ENCODE data around the gene LMX1A.

DNA sequence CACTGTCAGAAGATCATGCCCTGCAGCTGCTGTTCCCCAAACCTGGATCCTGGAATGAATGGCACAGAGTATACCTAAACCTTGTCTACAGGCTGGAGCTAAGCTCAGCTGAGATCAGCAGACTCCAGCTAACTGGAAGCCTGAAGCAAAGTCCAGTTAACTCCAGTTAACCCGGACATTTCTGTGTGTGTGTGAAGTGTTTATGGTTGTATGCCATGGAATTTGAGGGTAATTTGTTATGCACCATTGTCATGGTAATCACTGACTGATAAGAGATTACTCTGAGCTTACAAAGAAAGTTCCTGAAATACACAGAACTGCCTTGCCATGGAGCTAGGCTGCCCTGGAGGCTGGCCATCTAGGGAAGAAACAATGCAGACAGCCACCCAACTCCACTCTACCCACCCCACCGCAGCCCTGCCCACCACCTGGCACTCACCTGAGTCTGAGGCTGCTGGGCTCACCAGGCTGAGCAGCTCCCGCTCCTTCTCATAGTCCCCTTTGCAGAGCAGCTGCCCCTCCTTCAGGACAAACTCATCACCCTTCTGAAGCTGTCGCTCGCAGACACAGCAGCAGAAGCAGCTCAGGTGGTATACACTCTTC, 107.4 kb downstream of the LMX1A start:
- TF ChIP-seq, protein P1, sequence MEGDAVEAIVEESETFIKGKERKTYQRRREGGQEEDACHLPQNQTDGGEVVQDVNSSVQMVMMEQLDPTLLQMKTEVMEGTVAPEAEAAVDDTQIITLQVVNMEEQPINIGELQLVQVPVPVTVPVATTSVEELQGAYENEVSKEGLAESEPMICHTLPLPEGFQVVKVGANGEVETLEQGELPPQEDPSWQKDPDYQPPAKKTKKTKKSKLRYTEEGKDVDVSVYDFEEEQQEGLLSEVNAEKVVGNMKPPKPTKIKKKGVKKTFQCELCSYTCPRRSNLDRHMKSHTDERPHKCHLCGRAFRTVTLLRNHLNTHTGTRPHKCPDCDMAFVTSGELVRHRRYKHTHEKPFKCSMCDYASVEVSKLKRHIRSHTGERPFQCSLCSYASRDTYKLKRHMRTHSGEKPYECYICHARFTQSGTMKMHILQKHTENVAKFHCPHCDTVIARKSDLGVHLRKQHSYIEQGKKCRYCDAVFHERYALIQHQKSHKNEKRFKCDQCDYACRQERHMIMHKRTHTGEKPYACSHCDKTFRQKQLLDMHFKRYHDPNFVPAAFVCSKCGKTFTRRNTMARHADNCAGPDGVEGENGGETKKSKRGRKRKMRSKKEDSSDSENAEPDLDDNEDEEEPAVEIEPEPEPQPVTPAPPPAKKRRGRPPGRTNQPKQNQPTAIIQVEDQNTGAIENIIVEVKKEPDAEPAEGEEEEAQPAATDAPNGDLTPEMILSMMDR (IDR thresholded peaks at IDR 0.05; ENCODE audit: poor library complexity, severe bottlenecking) = no peak
- TF ChIP-seq TAF1 (IDR thresholded peaks at IDR 0.05; ENCODE audit: low read depth) (no peak), EP300 (conservative IDR thresholded peaks at IDR 0.05; ENCODE audit: poor library complexity, severe bottlenecking) (no peak), POLR2AphosphoS5 (IDR thresholded peaks at IDR 0.05) (no peak), EZH2 (IDR thresholded peaks at IDR 0.05; ENCODE audit: borderline replicate concordance, insufficient read depth, low read length, poor library complexity, severe bottlenecking) (no peak), SMC3 (conservative IDR thresholded peaks at IDR 0.05; ENCODE audit: poor library complexity) (no peak), MXI1 (conservative IDR thresholded peaks at IDR 0.05; ENCODE audit: poor library complexity, severe bottlenecking) (no peak), RAD21 (conservative IDR thresholded peaks at IDR 0.05) (no peak)
- TF ChIP-seq, protein P2, sequence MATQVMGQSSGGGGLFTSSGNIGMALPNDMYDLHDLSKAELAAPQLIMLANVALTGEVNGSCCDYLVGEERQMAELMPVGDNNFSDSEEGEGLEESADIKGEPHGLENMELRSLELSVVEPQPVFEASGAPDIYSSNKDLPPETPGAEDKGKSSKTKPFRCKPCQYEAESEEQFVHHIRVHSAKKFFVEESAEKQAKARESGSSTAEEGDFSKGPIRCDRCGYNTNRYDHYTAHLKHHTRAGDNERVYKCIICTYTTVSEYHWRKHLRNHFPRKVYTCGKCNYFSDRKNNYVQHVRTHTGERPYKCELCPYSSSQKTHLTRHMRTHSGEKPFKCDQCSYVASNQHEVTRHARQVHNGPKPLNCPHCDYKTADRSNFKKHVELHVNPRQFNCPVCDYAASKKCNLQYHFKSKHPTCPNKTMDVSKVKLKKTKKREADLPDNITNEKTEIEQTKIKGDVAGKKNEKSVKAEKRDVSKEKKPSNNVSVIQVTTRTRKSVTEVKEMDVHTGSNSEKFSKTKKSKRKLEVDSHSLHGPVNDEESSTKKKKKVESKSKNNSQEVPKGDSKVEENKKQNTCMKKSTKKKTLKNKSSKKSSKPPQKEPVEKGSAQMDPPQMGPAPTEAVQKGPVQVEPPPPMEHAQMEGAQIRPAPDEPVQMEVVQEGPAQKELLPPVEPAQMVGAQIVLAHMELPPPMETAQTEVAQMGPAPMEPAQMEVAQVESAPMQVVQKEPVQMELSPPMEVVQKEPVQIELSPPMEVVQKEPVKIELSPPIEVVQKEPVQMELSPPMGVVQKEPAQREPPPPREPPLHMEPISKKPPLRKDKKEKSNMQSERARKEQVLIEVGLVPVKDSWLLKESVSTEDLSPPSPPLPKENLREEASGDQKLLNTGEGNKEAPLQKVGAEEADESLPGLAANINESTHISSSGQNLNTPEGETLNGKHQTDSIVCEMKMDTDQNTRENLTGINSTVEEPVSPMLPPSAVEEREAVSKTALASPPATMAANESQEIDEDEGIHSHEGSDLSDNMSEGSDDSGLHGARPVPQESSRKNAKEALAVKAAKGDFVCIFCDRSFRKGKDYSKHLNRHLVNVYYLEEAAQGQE (IDR thresholded peaks at IDR 0.05; ENCODE audit: borderline replicate concordance) = no peak

All from neural cell (in vitro differentiated cells).